HFFc6 (cell line): ENCODE results near the gene MPP4. TPM values are rescaled to one million over a fixed set of nuclear protein-coding genes. Genes with fewer than 3 reads are reported as not detected.

Experiments used
- DNase-seq: peaks from one replicate; pipeline ENCODE4 v3.0.0-alpha.2; 2018
- H3K27ac Mint-ChIP-seq: 2 replicates; pipeline ENCODE4 v1.8.0; 2020; ENCODE audit warnings: mild to moderate bottlenecking, mixed read lengths
- H3K27me3 Mint-ChIP-seq: 2 replicates; pipeline ENCODE4 v1.8.0; 2021; ENCODE audit warnings: mild to moderate bottlenecking, moderate library complexity, mixed read lengths; ENCODE audit not compliant: insufficient read depth
- H3K36me3 Mint-ChIP-seq: 2 replicates; pipeline ENCODE4 v1.8.0; 2021; ENCODE audit warnings: low read depth, mixed read lengths
- H3K4me1 Mint-ChIP-seq: 2 replicates; pipeline ENCODE4 v1.8.0; 2020; ENCODE audit warnings: low read depth, mixed read lengths
- H3K4me3 Mint-ChIP-seq: 2 replicates; pipeline ENCODE4 v1.8.0; 2020; ENCODE audit warnings: mild to moderate bottlenecking, moderate library complexity, mixed read lengths
- H3K9me3 Mint-ChIP-seq: 2 replicates; pipeline ENCODE4 v1.8.0; 2020; ENCODE audit warnings: mild to moderate bottlenecking, mixed read lengths
- long read RNA-seq: library from polyadenylated mRNA; unstranded; transcript quantifications from one replicate; pipeline ENCODE4 v2.0.0, GENCODE V29; 2019
- total RNA-seq, 6 experiments: library from RNA; stranded (reverse); fragmentation: NEBNext Ultra II Directional; extraction: Animal tissue kit (Norgen Biotek cat#: 25700); gene quantifications; 2 replicates in 1 of 6; 3 replicates in 5 of 6; pipeline ENCODE4 v1.2.3, GENCODE V29; 2021
- TF ChIP-seq, protein P1 (sequence below): fragments of 200-600 bp; sonication (generic); IDR thresholded peaks from 2 replicates; pipeline ENCODE4 v1.5.0; 2021; ENCODE audit warnings: antibody characterized with exemption, mild to moderate bottlenecking

MPP4 gene, protein sequence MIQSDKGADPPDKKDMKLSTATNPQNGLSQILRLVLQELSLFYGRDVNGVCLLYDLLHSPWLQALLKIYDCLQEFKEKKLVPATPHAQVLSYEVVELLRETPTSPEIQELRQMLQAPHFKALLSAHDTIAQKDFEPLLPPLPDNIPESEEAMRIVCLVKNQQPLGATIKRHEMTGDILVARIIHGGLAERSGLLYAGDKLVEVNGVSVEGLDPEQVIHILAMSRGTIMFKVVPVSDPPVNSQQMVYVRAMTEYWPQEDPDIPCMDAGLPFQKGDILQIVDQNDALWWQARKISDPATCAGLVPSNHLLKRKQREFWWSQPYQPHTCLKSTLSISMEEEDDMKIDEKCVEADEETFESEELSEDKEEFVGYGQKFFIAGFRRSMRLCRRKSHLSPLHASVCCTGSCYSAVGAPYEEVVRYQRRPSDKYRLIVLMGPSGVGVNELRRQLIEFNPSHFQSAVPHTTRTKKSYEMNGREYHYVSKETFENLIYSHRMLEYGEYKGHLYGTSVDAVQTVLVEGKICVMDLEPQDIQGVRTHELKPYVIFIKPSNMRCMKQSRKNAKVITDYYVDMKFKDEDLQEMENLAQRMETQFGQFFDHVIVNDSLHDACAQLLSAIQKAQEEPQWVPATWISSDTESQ
- 1 to 10 TPM; 2.7 to 6.7 (median 3.7) TPM for total RNA-seq
- long read RNA-seq, partial matches to known transcripts: 3 of 7 reads
- long read RNA-seq, other reads (novel, unspliced or antisense): 4 of 7 reads

- DNase-seq: peak; percentile 85
- Mint-ChIP-seq H3K4me3 (peak within 1 kb of the TSS; percentile 71), H3K4me1 (peaks cover 85% of the 10 kb centered on the region), H3K36me3 (peaks cover 33% of the 10 kb centered on the region), H3K9me3 (no peaks in the 10 kb centered on the region), H3K27me3 (no peaks in the 10 kb centered on the region; the same call in 1 of the 2 replicates), H3K27ac (peak within 1 kb of the TSS; percentile 84)
- TF ChIP-seq, protein P1, sequence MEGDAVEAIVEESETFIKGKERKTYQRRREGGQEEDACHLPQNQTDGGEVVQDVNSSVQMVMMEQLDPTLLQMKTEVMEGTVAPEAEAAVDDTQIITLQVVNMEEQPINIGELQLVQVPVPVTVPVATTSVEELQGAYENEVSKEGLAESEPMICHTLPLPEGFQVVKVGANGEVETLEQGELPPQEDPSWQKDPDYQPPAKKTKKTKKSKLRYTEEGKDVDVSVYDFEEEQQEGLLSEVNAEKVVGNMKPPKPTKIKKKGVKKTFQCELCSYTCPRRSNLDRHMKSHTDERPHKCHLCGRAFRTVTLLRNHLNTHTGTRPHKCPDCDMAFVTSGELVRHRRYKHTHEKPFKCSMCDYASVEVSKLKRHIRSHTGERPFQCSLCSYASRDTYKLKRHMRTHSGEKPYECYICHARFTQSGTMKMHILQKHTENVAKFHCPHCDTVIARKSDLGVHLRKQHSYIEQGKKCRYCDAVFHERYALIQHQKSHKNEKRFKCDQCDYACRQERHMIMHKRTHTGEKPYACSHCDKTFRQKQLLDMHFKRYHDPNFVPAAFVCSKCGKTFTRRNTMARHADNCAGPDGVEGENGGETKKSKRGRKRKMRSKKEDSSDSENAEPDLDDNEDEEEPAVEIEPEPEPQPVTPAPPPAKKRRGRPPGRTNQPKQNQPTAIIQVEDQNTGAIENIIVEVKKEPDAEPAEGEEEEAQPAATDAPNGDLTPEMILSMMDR: no peak
Measured at GRCh38 chr2:201698588-201699226, at the start of gene MPP4. TSS of gene MPP4 (minus strand) at chr2:201698644. CDS start at chr2:201693954, 4,690 bp downstream.

GRCh38 chr2:201746551-201746950 is 48.1 kb upstream of the MPP4 start:
- TF ChIP-seq, protein P1: no peak
- H3K27ac Mint-ChIP-seq: no peak overlapping the region
- peaks cover 52% of the 10 kb centered on the region for H3K36me3 Mint-ChIP-seq
- no peak for DNase-seq
- H3K27me3 Mint-ChIP-seq: no peaks in the 10 kb centered on the region
- no peak overlapping the region for H3K4me3 Mint-ChIP-seq
- H3K9me3 Mint-ChIP-seq: no peaks in the 10 kb centered on the region
- peaks cover 11% of the 10 kb centered on the region; the same call in 1 of the 2 replicates for H3K4me1 Mint-ChIP-seq

GRCh38 chr2:201735486-201735885 is 37.0 kb upstream of the MPP4 start:
- TF ChIP-seq, protein P1: no peak
- no peak for DNase-seq
- H3K4me3 Mint-ChIP-seq: no peak overlapping the region
- H3K27me3 Mint-ChIP-seq: no peaks in the 10 kb centered on the region
- no peak overlapping the region for H3K27ac Mint-ChIP-seq
- H3K36me3 Mint-ChIP-seq: peaks cover 53% of the 10 kb centered on the region
- peaks cover 18% of the 10 kb centered on the region for H3K4me1 Mint-ChIP-seq
- H3K9me3 Mint-ChIP-seq: peaks cover 9% of the 10 kb centered on the region

DNA sequence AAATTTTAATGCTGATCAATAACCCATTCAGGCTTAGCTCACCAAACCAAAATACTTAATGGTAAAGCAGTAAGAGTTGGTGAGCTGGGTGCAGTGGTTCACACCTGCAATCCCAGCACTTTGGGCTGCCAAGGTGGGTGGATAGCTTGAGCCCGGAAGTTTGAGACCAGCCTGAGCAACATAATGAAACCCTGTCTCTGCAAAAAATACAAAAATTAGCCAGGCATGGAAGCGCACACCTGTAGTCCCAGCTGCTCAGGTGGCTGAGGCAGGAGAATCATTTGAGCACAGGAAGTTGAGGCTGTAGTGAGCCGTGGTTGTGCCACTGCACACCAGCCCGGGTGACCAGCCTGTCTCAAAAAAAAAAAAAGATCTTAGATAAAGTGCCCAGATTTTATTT is 35.7 kb upstream of the MPP4 start:
- H3K36me3 Mint-ChIP-seq: peaks cover 51% of the 10 kb centered on the region

DNA sequence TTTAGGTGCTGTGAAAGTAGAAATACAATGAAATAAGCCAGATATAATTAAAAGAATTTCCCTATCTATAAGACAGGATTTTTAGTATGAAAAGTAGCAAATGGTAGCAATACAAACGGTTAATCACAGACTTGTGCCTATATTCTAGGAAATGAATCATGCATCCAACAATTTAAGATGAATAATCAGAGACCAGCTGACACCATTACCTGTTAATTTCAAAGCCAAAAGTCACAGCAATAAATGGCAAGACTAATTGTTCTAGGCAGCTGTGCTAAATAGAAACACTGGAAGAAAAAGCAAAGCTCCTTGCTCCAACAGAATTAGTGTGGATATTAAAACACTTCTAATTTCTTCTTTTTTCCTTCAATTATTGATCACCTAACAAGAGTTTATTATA is 35.1 kb upstream of the MPP4 start:
- Mint-ChIP-seq H3K4me3 (no peak overlapping the region), H3K4me1 (peaks cover 18% of the 10 kb centered on the region), H3K27ac (no peak overlapping the region), H3K27me3 (peaks cover 2% of the 10 kb centered on the region; the same call in 1 of the 2 replicates), H3K9me3 (peaks cover 9% of the 10 kb centered on the region), H3K36me3 (peaks cover 54% of the 10 kb centered on the region)
- TF ChIP-seq, protein P1: no peak
- no peak for DNase-seq

More for the DNA sequence above, 35.7 kb upstream of the MPP4 start:
- TF ChIP-seq, protein P1: no peak
- DNase-seq: no peak
- Mint-ChIP-seq H3K4me1 (peaks cover 18% of the 10 kb centered on the region), H3K9me3 (peaks cover 9% of the 10 kb centered on the region), H3K27me3 (no peaks in the 10 kb centered on the region), H3K4me3 (no peak overlapping the region), H3K27ac (no peak overlapping the region)
